HG02981 (cell line): ENCODE results near the gene ANK2.

Source experiments
- ATAC-seq: cut with Tn5 transposase; IDR thresholded peaks from one replicate; pipeline ENCODE4 v1.9.1; 2021; ENCODE audit warnings: mild to moderate bottlenecking, moderate library complexity; ENCODE audit not compliant: unreplicated experiment

Gene ANK2

GRCh38 chr4:113325876-113326615, 276.6 kb downstream of the ANK2 start:
- no peak for ATAC-seq

DNA sequence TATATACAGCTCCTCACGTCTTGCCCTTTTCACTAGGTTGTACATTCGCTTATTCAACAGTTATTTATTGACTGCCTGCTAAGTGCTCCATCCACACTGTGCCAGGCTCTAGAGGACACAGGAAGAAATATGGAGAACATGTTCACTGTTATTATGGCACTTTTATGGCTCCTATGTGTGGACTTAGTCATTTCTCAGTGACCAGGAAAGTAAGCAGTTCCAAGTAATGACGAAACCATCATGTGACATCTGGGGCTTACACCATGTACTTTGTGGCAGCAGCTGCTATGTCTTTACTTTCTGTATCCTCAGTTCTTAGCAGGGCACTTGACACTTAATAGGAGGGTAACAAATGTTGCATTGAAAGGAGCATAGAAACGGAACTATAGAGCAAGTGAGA, 278.0 kb downstream of the ANK2 start:
- ATAC-seq = no peak

- no peak for ATAC-seq
Observed at GRCh38 chr4:113328514-113328913, 279.1 kb downstream of the ANK2 start.

GRCh38 chr4:113330200-113330599, 280.7 kb downstream of the ANK2 start:
- no peak for ATAC-seq

DNA sequence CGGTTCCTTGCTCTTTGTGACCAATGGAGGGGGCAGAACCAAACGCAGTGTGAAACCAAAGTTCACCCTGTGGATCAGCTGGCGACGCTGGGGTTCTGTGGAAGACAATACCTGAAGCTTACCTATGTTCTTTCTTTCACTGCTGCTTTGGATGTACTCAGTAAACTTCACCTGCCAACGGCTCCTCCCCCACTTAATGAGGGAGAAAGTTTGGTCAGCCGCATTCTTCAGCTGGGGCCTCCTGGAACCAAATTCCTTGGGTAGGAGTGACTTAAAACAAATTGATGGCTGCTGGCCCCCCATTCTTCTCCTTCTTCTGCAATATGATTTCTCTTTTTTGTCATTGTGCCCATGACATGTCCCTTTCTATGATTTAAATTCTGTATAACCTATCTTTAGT, 282.4 kb downstream of the ANK2 start:
- ATAC-seq = no peak

- no peak for ATAC-seq
Observed at GRCh38 chr4:113332701-113333100, 283.2 kb downstream of the ANK2 start.

- ATAC-seq = no peak
Observed at GRCh38 chr4:113335746-113336145, 286.3 kb downstream of the ANK2 start.

- ATAC-seq = no peak
Observed at GRCh38 chr4:113336556-113336955, 287.1 kb downstream of the ANK2 start.

- no peak for ATAC-seq
Observed at GRCh38 chr4:113339430-113339813, 290.0 kb downstream of the ANK2 start.

- no peak for ATAC-seq
Observed at GRCh38 chr4:113344100-113344499, 294.6 kb downstream of the ANK2 start.

- no peak for ATAC-seq
Observed at GRCh38 chr4:113347245-113347644, 297.8 kb downstream of the ANK2 start.

DNA sequence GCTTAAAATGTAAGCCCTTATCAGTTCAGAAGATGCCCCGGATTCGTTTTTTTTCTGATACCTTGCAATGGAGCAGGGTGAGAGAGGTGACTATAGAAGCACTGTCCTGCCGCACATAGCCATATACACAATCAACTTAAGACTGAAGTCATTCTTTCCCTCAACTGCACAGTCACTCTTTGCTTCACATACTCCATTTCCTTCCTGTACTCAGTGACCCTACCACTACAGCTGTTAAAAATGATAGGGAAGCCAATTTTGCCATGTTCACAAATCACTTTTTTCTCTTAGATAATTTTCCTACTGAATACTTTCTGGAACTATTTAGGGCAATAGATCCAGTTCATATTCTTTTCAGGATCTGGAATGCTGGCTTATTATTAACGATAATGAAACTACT, 300.0 kb downstream of the ANK2 start:
- ATAC-seq = peak; percentile 68

DNA sequence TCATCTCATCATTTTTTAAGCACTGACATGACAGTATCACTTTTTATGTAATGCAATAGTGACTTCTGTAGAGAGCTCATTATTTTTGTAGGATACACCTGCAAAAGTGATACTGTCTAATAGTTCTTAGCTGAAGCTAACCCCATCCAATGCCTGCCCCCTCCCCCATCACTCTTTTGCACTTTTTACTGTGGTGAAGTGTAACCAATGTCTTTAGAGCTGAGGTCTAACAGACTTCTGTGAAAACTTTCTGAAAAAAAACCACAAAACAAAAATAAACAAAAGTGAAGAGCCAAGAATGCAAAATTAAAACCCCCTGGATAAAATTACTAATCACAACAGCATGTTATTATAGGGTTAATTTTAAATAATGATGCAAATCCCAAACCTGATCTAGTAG, 301.1 kb downstream of the ANK2 start:
- ATAC-seq = no peak

- peak; percentile 98 for ATAC-seq
Observed at GRCh38 chr4:113355550-113356371, 306.3 kb downstream of the ANK2 start.

- ATAC-seq = no peak
Observed at GRCh38 chr4:113356453-113356852, 307.0 kb downstream of the ANK2 start.

GRCh38 chr4:113358784-113359183, 309.3 kb downstream of the ANK2 start:
- ATAC-seq = no peak

GRCh38 chr4:113365377-113365776, 315.9 kb downstream of the ANK2 start:
- ATAC-seq = no peak

DNA sequence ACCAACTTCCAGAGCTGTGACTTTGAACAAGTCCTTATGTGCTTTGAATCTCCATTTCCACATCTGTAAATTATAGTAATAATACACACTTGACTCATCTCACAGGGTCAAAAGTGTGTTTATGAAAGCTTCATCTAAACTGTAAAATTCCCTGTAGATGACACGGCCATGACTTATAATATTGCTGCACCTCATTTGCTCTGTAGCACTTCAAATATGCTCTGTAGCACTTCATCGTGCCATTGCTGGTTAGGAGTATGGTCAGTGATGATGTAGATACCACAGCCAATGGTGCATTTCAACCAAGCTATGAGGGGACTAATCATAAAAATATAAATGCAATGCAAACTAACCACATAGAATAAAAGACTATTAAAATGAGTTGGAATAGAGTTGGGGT, 318.6 kb downstream of the ANK2 start:
- no peak for ATAC-seq

DNA sequence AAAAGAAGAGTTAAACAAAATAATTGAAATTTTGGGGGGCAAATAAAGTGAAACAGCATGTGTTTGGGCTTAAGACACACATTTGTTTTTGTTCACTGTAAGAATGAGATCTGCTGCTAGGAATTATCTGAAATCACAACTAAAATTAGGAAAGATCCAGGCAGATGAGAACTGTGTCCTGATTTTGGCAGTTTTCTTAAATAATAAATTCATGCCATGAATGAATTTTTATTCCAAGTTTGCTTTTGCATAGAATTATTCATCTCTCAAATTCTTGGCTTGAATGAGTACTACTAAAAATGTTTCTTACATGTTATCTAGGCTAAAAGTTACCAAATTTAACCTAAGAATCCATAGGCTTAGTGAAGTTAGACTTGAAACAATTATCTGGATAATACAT, 321.7 kb downstream of the ANK2 start:
- ATAC-seq = no peak

DNA sequence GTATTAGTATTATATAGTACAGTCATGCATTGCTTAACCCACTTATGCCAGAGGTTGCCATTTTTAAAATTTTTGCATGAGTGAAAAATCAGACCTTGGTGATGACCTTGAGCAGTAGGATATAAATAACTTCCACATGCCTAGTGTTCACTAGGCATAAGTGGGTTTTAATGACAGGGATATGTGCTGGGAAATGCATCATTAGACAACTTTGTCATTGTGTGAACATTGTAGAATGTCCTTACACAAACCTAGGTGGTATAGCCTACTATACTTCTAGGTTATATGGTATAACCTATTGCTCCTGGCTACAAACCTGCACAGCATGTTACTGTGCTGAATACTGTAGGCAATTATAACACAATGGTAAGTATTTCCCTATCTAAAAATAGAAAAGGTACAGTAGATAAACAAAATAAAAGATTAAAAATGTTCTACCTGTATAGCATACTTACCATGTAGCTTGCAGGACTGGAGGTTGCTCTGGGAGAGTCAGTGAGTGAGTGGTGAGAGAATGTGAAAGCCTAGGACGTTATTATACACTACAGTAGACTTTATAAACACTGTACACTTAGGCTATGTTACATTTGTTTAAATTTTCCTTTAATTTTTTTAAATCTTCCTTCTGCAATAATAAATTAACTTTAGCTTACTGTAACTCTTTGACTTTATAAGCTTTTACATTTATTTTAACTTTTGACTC, 326.7 kb downstream of the ANK2 start:
- no peak for ATAC-seq

DNA sequence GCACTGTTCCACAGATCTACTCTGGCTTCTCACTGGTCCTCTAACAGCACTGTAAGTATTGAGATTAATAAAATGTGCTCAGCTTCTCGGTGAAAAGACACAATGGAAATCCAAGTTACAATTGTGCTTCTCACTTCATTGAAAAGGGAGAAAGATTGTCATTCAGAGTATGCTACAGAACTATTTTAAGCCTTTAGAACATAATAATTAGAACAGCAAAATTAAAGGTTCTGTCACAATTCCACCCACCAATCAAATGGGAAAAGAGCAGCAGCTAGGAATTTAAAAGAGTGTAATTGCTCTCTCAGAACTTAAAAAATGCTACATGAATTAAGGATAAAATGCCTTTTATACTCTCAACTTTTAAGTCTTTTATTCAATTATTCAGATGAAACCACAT, 329.4 kb downstream of the ANK2 start:
- no peak for ATAC-seq

DNA sequence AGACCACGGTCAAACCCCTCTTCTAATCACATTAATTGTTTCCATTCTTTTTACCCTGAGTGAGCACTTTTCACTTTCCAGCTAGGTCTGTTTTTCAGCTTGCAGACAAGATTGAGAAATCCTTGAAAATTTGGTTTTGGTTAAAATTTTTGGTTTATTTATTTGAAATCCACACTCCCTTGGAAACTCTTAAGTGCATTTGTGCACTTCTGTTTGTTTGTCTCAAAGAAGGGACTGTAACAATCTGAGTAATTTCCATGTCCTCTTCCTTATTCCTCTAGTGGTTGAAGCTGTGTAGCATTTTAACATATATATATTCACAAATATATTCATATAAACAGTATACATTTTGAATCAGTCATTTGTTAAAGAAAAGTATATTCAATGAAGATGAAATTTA, 333.3 kb downstream of the ANK2 start:
- ATAC-seq = no peak
